H1 (cell line): ENCODE measurements around the gene GCGR. TPM values are rescaled to one million over a fixed set of nuclear protein-coding genes. Genes with fewer than 3 reads are reported as not detected.

Experiments
- SIX5 ChIP-seq: IDR thresholded peaks from 2 replicates; pipeline ENCODE4 v1.6.1; 2011; ENCODE audit warnings: mild to moderate bottlenecking, low read depth, low read length
- polyA plus RNA-seq, 7 experiments: library from polyadenylated mRNA; depleted of rRNA in 3 of 7; stranded (reverse) in 5 of 7; unstranded in 2 of 7; fragments of >200 nt in 5 of 7; fragments of 200-250 nt in 2 of 7; gene quantifications; 1 replicate in 5 of 7; 2 replicates in 1 of 7; 4 replicates in 1 of 7; pipeline versions ENCODE4 v1.2.1 to v1.2.3, GENCODE V29; 2011 to 2013; ENCODE audit warnings: missing spikeins in 2 of 7, mixed read lengths in 2 of 7
- total RNA-seq: library from RNA; stranded (reverse); fragmentation: NEBNext Ultra II Directional; extraction: Animal tissue kit (Norgen Biotek cat#: 25700); gene quantifications from 2 replicates; pipeline ENCODE4 v1.2.1, GENCODE V29; 2021
- TF ChIP-seq, protein P1 (sequence below): fragments of 300-600 bp; sonication (generic); IDR thresholded peaks from 2 replicates; pipeline ENCODE4 v1.7.1; 2012; ENCODE audit warnings: low read length, moderate library complexity, mild to moderate bottlenecking, inconsistent platforms; ENCODE audit not compliant: insufficient replicate concordance

The GCGR gene
- total and polyA plus RNA-seq, 2 of the 8 experiments (the other 6 are each of a cell fraction or from before 2014, with no cell fraction given), result 0.44 to 0.56 TPM

DNA sequence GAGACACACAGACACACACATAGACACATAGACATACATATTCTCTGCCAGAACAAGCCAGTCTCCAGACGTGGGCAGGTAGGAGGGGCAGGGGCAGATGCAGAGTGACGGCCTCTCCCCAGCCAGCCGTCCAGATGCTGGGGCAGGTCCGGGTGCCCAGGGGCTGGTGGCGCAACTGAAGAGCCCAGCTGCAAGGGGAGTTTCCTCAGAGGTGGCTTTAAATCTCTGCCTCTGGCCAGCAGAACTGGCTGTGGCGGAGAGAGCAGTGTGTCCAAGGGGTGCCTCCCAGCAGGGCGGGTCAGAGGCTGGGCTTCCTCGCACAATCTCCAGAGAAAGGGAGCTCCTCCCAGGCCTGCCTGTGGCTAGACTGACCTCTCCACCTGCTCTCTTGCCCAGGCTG lies 9.4 kb upstream of the GCGR start (continued):
- TF ChIP-seq, protein P1, sequence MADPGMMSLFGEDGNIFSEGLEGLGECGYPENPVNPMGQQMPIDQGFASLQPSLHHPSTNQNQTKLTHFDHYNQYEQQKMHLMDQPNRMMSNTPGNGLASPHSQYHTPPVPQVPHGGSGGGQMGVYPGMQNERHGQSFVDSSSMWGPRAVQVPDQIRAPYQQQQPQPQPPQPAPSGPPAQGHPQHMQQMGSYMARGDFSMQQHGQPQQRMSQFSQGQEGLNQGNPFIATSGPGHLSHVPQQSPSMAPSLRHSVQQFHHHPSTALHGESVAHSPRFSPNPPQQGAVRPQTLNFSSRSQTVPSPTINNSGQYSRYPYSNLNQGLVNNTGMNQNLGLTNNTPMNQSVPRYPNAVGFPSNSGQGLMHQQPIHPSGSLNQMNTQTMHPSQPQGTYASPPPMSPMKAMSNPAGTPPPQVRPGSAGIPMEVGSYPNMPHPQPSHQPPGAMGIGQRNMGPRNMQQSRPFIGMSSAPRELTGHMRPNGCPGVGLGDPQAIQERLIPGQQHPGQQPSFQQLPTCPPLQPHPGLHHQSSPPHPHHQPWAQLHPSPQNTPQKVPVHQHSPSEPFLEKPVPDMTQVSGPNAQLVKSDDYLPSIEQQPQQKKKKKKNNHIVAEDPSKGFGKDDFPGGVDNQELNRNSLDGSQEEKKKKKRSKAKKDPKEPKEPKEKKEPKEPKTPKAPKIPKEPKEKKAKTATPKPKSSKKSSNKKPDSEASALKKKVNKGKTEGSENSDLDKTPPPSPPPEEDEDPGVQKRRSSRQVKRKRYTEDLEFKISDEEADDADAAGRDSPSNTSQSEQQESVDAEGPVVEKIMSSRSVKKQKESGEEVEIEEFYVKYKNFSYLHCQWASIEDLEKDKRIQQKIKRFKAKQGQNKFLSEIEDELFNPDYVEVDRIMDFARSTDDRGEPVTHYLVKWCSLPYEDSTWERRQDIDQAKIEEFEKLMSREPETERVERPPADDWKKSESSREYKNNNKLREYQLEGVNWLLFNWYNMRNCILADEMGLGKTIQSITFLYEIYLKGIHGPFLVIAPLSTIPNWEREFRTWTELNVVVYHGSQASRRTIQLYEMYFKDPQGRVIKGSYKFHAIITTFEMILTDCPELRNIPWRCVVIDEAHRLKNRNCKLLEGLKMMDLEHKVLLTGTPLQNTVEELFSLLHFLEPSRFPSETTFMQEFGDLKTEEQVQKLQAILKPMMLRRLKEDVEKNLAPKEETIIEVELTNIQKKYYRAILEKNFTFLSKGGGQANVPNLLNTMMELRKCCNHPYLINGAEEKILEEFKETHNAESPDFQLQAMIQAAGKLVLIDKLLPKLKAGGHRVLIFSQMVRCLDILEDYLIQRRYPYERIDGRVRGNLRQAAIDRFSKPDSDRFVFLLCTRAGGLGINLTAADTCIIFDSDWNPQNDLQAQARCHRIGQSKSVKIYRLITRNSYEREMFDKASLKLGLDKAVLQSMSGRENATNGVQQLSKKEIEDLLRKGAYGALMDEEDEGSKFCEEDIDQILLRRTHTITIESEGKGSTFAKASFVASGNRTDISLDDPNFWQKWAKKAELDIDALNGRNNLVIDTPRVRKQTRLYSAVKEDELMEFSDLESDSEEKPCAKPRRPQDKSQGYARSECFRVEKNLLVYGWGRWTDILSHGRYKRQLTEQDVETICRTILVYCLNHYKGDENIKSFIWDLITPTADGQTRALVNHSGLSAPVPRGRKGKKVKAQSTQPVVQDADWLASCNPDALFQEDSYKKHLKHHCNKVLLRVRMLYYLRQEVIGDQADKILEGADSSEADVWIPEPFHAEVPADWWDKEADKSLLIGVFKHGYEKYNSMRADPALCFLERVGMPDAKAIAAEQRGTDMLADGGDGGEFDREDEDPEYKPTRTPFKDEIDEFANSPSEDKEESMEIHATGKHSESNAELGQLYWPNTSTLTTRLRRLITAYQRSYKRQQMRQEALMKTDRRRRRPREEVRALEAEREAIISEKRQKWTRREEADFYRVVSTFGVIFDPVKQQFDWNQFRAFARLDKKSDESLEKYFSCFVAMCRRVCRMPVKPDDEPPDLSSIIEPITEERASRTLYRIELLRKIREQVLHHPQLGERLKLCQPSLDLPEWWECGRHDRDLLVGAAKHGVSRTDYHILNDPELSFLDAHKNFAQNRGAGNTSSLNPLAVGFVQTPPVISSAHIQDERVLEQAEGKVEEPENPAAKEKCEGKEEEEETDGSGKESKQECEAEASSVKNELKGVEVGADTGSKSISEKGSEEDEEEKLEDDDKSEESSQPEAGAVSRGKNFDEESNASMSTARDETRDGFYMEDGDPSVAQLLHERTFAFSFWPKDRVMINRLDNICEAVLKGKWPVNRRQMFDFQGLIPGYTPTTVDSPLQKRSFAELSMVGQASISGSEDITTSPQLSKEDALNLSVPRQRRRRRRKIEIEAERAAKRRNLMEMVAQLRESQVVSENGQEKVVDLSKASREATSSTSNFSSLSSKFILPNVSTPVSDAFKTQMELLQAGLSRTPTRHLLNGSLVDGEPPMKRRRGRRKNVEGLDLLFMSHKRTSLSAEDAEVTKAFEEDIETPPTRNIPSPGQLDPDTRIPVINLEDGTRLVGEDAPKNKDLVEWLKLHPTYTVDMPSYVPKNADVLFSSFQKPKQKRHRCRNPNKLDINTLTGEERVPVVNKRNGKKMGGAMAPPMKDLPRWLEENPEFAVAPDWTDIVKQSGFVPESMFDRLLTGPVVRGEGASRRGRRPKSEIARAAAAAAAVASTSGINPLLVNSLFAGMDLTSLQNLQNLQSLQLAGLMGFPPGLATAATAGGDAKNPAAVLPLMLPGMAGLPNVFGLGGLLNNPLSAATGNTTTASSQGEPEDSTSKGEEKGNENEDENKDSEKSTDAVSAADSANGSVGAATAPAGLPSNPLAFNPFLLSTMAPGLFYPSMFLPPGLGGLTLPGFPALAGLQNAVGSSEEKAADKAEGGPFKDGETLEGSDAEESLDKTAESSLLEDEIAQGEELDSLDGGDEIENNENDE, result no peak
- TF ChIP-seq SIX5, result no peak
